Endodermal cell (in vitro differentiated cells): ENCODE measurements around the gene C21orf91. TPM values are rescaled to one million over a fixed set of nuclear protein-coding genes. Genes with fewer than 3 reads are reported as not detected.

Experiments
- DNase-seq: peaks from one replicate; pipeline ENCODE4 v3.0.0-alpha.2; 2017
- H3K27ac ChIP-seq: 2 replicates; pipeline ENCODE4 v1.5.1; 2013; ENCODE audit warnings: mild to moderate bottlenecking, low read depth, low read length, moderate library complexity
- H3K27me3 ChIP-seq: 2 replicates; pipeline ENCODE4 v1.6.1; 2013; ENCODE audit warnings: mild to moderate bottlenecking, low read length, moderate library complexity; ENCODE audit not compliant: insufficient read depth, control insufficient read depth, poor library complexity, severe bottlenecking
- H3K36me3 ChIP-seq: 2 replicates; pipeline ENCODE4 v1.7.0; 2013; ENCODE audit warnings: mild to moderate bottlenecking, low read length, moderate library complexity; ENCODE audit not compliant: control insufficient read depth, insufficient read depth
- H3K4me1 ChIP-seq: one replicate; pipeline ENCODE4 v1.7.0; 2013; ENCODE audit warnings: low read length; ENCODE audit not compliant: control insufficient read depth, insufficient read depth
- H3K4me3 ChIP-seq: 2 replicates; pipeline ENCODE4 v1.5.1; 2013; ENCODE audit warnings: mild to moderate bottlenecking, low read length, moderate library complexity
- H3K9ac ChIP-seq: 2 replicates; pipeline ENCODE4 v1.6.1; 2013; ENCODE audit warnings: mild to moderate bottlenecking, low read length, moderate library complexity; ENCODE audit not compliant: poor library complexity, severe bottlenecking; ENCODE audit errors: extremely low read depth
- H3K9me3 ChIP-seq: 2 replicates; pipeline ENCODE4 v1.6.1; 2013; ENCODE audit warnings: mild to moderate bottlenecking, low read length, moderate library complexity; ENCODE audit not compliant: control insufficient read depth
- H3K27ac Mint-ChIP-seq: 2 replicates; pipeline ENCODE4 v1.8.0; 2020; ENCODE audit warnings: mixed read lengths
- H3K27me3 Mint-ChIP-seq: 2 replicates; pipeline ENCODE4 v1.8.0; 2021; ENCODE audit warnings: mild to moderate bottlenecking, mixed read lengths; ENCODE audit not compliant: insufficient read depth
- H3K36me3 Mint-ChIP-seq: 2 replicates; pipeline ENCODE4 v1.8.0; 2020; ENCODE audit warnings: low read depth, mixed read lengths
- H3K4me1 Mint-ChIP-seq: 2 replicates; pipeline ENCODE4 v1.8.0; 2020; ENCODE audit warnings: mixed read lengths
- H3K4me3 Mint-ChIP-seq: 2 replicates; pipeline ENCODE4 v1.8.0; 2020; ENCODE audit warnings: mild to moderate bottlenecking, moderate library complexity, mixed read lengths
- H3K9me3 Mint-ChIP-seq: 2 replicates; pipeline ENCODE4 v1.8.0; 2020; ENCODE audit warnings: mild to moderate bottlenecking, mixed read lengths
- WGBS, 2 experiments: methylation state at CpG; one replicate each; pipeline versions ENCODE4 v1.1.5 to v1.1.7; 2013; ENCODE audit warnings: missing lambda C conversion rate in 2 of 2, mixed read lengths in 1 of 2; ENCODE audit not compliant: insufficient coverage in 1 of 2, insufficient read length in 1 of 2; 5-methylcytosine and 5-hydroxymethylcytosine counted together
- total RNA-seq, 2 donors: library from RNA; stranded (reverse); fragmentation: NEBNext Ultra II Directional in 1 of 2; extraction: Animal tissue kit (Norgen Biotek cat#: 25700) in 1 of 2; gene quantifications; 2 replicates in 1 of 2; 3 replicates in 1 of 2; pipeline ENCODE4 v1.2.1, GENCODE V29; 2021
- TF ChIP-seq, protein P1 (sequence below): fragments of 200-600 bp; sonication (generic); conservative IDR thresholded peaks from 2 replicates; pipeline ENCODE4 v1.5.0; 2021; ENCODE audit warnings: antibody characterized with exemption, mild to moderate bottlenecking

C21orf91 gene
- total RNA-seq, 2 donors from 2014 or later, result 32.3 to 49.5 TPM

DNA sequence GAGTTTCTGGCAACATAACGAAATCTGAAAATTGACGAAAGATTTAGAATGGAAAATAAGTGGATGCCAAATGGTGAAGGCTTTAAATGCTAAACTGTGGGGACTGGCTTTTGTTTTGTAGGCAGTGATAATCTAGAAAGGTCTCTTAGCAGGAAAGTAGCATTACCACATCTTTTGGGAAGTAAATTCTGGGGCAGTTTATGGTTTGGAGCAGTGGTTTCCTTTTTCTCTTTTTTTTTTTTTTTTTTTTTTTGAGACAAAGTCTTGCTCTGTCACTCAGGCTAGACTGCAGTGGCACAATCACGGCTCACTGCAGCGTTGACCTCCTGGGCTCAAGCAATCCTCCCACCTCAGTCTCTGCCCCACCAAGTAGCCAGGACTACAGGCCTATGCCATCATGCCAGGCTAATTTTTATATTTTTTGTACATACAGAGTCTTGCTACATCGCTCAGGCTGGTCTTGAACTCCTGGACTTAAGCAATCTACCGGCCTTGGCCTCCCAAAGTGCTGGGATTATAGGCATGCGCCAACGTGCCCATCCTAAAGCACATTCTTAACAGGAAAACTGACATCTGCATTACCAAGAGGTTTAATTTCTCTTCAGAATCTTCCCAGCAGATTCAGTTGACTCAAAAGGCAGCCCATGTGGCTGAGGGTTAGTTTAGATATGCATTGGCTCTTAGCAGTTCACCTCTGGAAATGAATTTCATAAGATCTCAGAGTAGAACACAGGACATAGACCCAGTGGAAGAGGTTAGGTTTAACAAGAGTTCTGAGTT lies 32.9 kb downstream of the C21orf91 start:
- peaks cover 2% of the 10 kb centered on the region for H3K9me3 Mint-ChIP-seq
- peaks cover 59% of the 10 kb centered on the region for H3K36me3 Mint-ChIP-seq
- Histone ChIP-seq H3K4me1 (no peaks in the 10 kb centered on the region), H3K9me3 (peaks cover 27% of the 10 kb centered on the region), H3K27me3 (no peaks in the 10 kb centered on the region), H3K4me3 (no peak overlapping the region), H3K9ac (no peak overlapping the region), H3K27ac (no peak overlapping the region), H3K36me3 (peaks cover 70% of the 10 kb centered on the region)
- WGBS, 2 experiments, result 81 to 85% methylated on average over 6 to 8 of the region's 8 CpGs
- TF ChIP-seq, protein P1, sequence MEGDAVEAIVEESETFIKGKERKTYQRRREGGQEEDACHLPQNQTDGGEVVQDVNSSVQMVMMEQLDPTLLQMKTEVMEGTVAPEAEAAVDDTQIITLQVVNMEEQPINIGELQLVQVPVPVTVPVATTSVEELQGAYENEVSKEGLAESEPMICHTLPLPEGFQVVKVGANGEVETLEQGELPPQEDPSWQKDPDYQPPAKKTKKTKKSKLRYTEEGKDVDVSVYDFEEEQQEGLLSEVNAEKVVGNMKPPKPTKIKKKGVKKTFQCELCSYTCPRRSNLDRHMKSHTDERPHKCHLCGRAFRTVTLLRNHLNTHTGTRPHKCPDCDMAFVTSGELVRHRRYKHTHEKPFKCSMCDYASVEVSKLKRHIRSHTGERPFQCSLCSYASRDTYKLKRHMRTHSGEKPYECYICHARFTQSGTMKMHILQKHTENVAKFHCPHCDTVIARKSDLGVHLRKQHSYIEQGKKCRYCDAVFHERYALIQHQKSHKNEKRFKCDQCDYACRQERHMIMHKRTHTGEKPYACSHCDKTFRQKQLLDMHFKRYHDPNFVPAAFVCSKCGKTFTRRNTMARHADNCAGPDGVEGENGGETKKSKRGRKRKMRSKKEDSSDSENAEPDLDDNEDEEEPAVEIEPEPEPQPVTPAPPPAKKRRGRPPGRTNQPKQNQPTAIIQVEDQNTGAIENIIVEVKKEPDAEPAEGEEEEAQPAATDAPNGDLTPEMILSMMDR, result no peak
- peaks cover 3% of the 10 kb centered on the region for H3K4me1 Mint-ChIP-seq
- no peak overlapping the region for H3K27ac Mint-ChIP-seq
- no peak overlapping the region for H3K4me3 Mint-ChIP-seq
- H3K27me3 Mint-ChIP-seq, result no peaks in the 10 kb centered on the region
- no peak for DNase-seq

DNA sequence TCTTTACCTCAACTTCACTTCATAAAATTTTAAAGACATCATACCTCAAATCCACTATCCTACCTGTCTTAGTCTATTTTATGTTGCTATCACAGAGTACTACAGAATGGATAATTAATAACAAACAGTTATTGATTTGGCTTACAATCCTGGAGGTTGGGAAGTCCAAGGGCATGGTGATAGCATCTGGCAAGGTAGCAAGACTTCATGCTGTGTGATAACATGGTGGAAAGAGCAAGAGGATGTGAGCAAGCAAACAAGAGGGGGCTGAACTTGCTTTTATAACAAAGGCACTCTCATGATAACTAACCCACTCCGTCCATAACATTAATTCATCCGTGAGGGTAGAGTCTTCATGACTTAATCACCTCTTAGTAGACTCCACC lies 33.8 kb downstream of the C21orf91 start:
- Histone ChIP-seq H3K9ac (no peak overlapping the region), H3K4me1 (no peaks in the 10 kb centered on the region), H3K27ac (no peak overlapping the region), H3K36me3 (peaks cover 62% of the 10 kb centered on the region), H3K27me3 (no peaks in the 10 kb centered on the region), H3K9me3 (peaks cover 27% of the 10 kb centered on the region), H3K4me3 (no peak overlapping the region)
- WGBS, 2 experiments, result 98 to 100% methylated on average over 2 of the region's 2 CpGs
- peaks cover 2% of the 10 kb centered on the region for H3K9me3 Mint-ChIP-seq
- H3K27me3 Mint-ChIP-seq, result no peaks in the 10 kb centered on the region
- H3K4me1 Mint-ChIP-seq, result peaks cover 3% of the 10 kb centered on the region
- TF ChIP-seq, protein P1, result no peak
- H3K36me3 Mint-ChIP-seq, result peaks cover 57% of the 10 kb centered on the region
- H3K27ac Mint-ChIP-seq, result no peak overlapping the region
- H3K4me3 Mint-ChIP-seq, result no peak overlapping the region
- DNase-seq, result no peak

DNA sequence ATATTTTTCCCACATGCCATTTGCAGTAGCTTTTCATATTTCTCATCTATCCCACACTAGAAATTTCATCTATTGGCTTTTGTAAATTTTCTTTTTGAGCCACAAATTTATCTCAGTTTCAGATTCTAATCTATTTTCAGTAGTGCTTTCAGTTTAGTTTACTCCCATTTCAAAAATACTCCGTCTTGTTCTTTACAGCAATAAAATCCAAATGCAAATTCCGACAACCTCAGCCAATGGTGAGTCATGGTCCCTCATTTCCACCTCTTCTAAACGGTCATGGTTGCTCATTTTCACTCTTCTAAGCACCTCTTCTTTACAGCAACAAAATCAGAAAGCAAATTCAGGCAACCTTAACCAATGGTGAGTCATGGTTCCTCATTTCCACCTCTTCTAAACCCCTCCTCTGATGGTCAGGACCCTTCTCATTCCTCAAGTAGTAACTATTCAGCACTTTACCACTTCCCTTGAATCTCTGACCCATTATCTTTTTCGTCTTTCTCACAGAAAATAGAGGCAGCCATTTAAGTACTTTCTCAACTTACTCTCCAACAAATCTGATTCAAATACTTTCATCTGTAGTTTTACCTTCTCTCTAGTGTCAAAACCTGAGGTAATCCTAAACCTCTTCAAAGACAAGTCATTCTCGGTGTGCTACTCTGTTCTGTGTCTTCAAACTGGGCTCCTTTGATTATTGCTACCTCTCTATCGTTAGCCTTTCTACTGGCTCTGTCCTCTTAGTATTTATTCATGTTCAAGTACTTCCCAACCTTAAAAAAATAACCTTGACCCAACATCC lies 34.4 kb downstream of the C21orf91 start:
- no peak overlapping the region for H3K27ac Mint-ChIP-seq
- Histone ChIP-seq H3K9me3 (peaks cover 27% of the 10 kb centered on the region), H3K9ac (no peak overlapping the region), H3K4me1 (no peaks in the 10 kb centered on the region), H3K27me3 (no peaks in the 10 kb centered on the region), H3K4me3 (no peak overlapping the region), H3K27ac (no peak overlapping the region), H3K36me3 (peaks cover 56% of the 10 kb centered on the region)
- WGBS, 2 experiments, result 73 to 77% methylated on average over 6 of the region's 6 CpGs
- H3K27me3 Mint-ChIP-seq, result no peaks in the 10 kb centered on the region
- no peak overlapping the region for H3K4me3 Mint-ChIP-seq
- TF ChIP-seq, protein P1, result no peak
- peaks cover 2% of the 10 kb centered on the region for H3K9me3 Mint-ChIP-seq
- peaks cover 57% of the 10 kb centered on the region for H3K36me3 Mint-ChIP-seq
- peaks cover 3% of the 10 kb centered on the region for H3K4me1 Mint-ChIP-seq
- no peak for DNase-seq
